Subcutaneous adipose tissue (tissue), 4 donors: Measurements from ENCODE around the gene DBX1. TPM values are rescaled to one million over a fixed set of nuclear protein-coding genes. Genes with fewer than 3 reads are reported as not detected.

Experiments
- CTCF ChIP-seq: fragments of 450-650 bp; IDR thresholded peaks from one replicate; pipeline ENCODE4 v1.5.1; 2016; ENCODE audit warnings: low read depth, mild to moderate bottlenecking, control low read depth, antibody characterized with exemption, moderate library complexity
- total RNA-seq, 4 donors: library from RNA; depleted of rRNA; stranded (reverse); fragments of >200 nt; gene quantifications; one replicate each; pipeline ENCODE4 v1.1.0, GENCODE V29; 2016

The DBX1 gene
- total RNA-seq, 4 donors from 2014 or later = not detected

- TF ChIP-seq CTCF = no peak
Measured at GRCh38 chr11:20127671-20128527, 32.4 kb downstream of the DBX1 start.

- no peak for TF ChIP-seq CTCF
Measured at GRCh38 chr11:20126724-20127123, 33.6 kb downstream of the DBX1 start.

- no peak for TF ChIP-seq CTCF
Measured at GRCh38 chr11:20125927-20126326, 34.3 kb downstream of the DBX1 start.

GRCh38 chr11:20122131-20122530 is 38.1 kb downstream of the DBX1 start:
- no peak for TF ChIP-seq CTCF

- no peak for TF ChIP-seq CTCF
Measured at GRCh38 chr11:20120134-20120925, 39.9 kb downstream of the DBX1 start.

- no peak for TF ChIP-seq CTCF
Measured at GRCh38 chr11:20119315-20119714, 41.0 kb downstream of the DBX1 start.

- TF ChIP-seq CTCF = no peak
Measured at GRCh38 chr11:20118209-20118608, 42.1 kb downstream of the DBX1 start.
